ENCODE results near the gene ITGAD. TPM values are rescaled to one million over a fixed set of nuclear protein-coding genes. Genes with fewer than 3 reads are reported as not detected.

Gene ITGAD
- total RNA-seq, 1 experiment from 2014 or later: not detected

GRCh38 chr16:31466381-31466841, 73.3 kb downstream of the ITGAD start:
- TF ChIP-seq, protein P1, sequence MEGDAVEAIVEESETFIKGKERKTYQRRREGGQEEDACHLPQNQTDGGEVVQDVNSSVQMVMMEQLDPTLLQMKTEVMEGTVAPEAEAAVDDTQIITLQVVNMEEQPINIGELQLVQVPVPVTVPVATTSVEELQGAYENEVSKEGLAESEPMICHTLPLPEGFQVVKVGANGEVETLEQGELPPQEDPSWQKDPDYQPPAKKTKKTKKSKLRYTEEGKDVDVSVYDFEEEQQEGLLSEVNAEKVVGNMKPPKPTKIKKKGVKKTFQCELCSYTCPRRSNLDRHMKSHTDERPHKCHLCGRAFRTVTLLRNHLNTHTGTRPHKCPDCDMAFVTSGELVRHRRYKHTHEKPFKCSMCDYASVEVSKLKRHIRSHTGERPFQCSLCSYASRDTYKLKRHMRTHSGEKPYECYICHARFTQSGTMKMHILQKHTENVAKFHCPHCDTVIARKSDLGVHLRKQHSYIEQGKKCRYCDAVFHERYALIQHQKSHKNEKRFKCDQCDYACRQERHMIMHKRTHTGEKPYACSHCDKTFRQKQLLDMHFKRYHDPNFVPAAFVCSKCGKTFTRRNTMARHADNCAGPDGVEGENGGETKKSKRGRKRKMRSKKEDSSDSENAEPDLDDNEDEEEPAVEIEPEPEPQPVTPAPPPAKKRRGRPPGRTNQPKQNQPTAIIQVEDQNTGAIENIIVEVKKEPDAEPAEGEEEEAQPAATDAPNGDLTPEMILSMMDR (conservative IDR thresholded peaks at IDR 0.05): no peak
- Histone ChIP-seq H2AFZ (ENCODE audit: low read length) (no peak overlapping the region), H4K91ac (ENCODE audit: insufficient read length, low read depth, low read length) (no peak overlapping the region), H3K23me2 (ENCODE audit: insufficient read length, low read depth, low read length, poor library complexity, severe bottlenecking) (no peaks in the 10 kb centered on the region), H3K79me1 (ENCODE audit: insufficient read depth, low read depth, low read length, poor library complexity, severe bottlenecking) (no peaks in the 10 kb centered on the region), H3K4me1 (ENCODE audit: insufficient read depth, low read length) (peaks cover 3% of the 10 kb centered on the region; the same call in 1 of the 2 replicates), H3K9me3 (ENCODE audit: control insufficient read depth, low read depth, low read length) (no peaks in the 10 kb centered on the region), H4K20me1 (ENCODE audit: control insufficient read depth, insufficient read depth, insufficient read length) (no peaks in the 10 kb centered on the region), H3T11ph (ENCODE audit: low read length) (no peak overlapping the region), H2BK120ac (ENCODE audit: low read depth, low read length, poor library complexity, severe bottlenecking) (no peak overlapping the region), H3K4me2 (ENCODE audit: insufficient read depth, insufficient read length, low read length) (no peak overlapping the region), H2BK5ac (ENCODE audit: insufficient read length, low read length) (no peak overlapping the region), H3K56ac (ENCODE audit: insufficient read length, low read depth, low read length) (no peak overlapping the region), H3K4ac (ENCODE audit: low read depth, low read length) (no peak overlapping the region), H3K18ac (ENCODE audit: insufficient read length, low read depth, low read length) (no peak overlapping the region), H4K8ac (replicated peaks; ENCODE audit: insufficient read length, low read depth, low read length) (no peak overlapping the region), H2BK12ac (ENCODE audit: insufficient read length, low read depth, low read length) (no peak overlapping the region), H3K9ac (ENCODE audit: extremely low read depth, insufficient read length, low read length) (no peak overlapping the region), H3K27me3 (ENCODE audit: insufficient read depth, low read length) (no peaks in the 10 kb centered on the region), H2BK15ac (ENCODE audit: low read depth, low read length) (no peak overlapping the region), H2AK5ac (ENCODE audit: insufficient read length, low read length) (no peak overlapping the region), H2BK20ac (ENCODE audit: low read depth, low read length, poor library complexity, severe bottlenecking) (no peak overlapping the region), H3K27ac (ENCODE audit: insufficient read length, low read depth, low read length) (no peak overlapping the region), H3K23ac (ENCODE audit: insufficient read length, low read depth, low read length) (no peak overlapping the region), H3K14ac (ENCODE audit: insufficient read depth, low read length) (no peak overlapping the region), H3K79me2 (ENCODE audit: insufficient read depth, low read length) (no peaks in the 10 kb centered on the region), H4K5ac (ENCODE audit: insufficient read length, low read depth, low read length) (no peak overlapping the region)
- Mint-ChIP-seq H3K4me3 (no peak overlapping the region), H3K4me1 (peaks cover 5% of the 10 kb centered on the region in 2 experiments), H3K27ac (no peak overlapping the region; a peak in 1 of 7 replicates), H3K36me3 (ENCODE audit: insufficient read depth in 1 of 3, low read depth in 3 of 3) (peaks cover 3 to 34% (median 29%) of the 10 kb centered on the region in 3 experiments), H3K9me3 (peaks cover 0 to 2% of the 10 kb centered on the region in 2 experiments; a peak in 1 of 5 replicates), H3K27me3 (ENCODE audit: low read depth) (peaks cover 7% of the 10 kb centered on the region)
- no CpG with 5 or more reads among the region's 18 CpGs for WGBS (ENCODE audit: extremely low coverage, insufficient read length, low lambda C conversion rate)
- no peak for DNase-seq

Measured in H9 (cell line).